Body of pancreas (tissue), 4 donors: ENCODE measurements around the gene GATA3.

Experiments used
- POLR2A ChIP-seq, 3 donors: fragments of 450-650 bp; IDR thresholded peaks; one replicate each; pipeline ENCODE4 v1.6.1; 2016; ENCODE audit warnings: antibody characterized with exemption in 3 of 3, mild to moderate bottlenecking in 2 of 3
- TF ChIP-seq, protein P1 (sequence below), 7 experiments: fragments of 450-650 bp in 4 of 7; fragments of 200-600 bp in 3 of 7; sonication (generic) in 3 of 7; IDR thresholded peaks; one replicate each; pipeline ENCODE4 v1.5.1; 2016 to 2019; ENCODE audit warnings: antibody characterized with exemption in 7 of 7

DNA sequence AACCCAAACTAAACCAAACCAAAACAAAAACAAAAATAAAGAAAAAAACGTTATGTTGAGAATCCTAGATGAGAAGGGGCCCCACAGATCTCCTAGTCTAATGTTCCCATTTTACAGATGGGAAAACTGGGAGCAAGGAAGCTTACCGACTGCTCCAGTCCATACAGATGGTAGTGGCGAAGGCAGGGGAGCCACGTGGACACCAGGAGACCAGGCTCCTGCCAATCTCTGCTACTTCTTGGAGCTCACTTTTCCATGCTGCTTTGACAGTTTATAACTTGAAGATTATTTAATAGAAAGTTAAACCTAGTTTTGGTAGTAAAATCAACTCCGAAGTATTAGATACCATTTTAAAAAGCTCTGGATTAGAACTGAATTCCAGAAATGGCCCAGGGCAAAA is 62.0 kb downstream of the GATA3 start:
- TF ChIP-seq, protein P1, sequence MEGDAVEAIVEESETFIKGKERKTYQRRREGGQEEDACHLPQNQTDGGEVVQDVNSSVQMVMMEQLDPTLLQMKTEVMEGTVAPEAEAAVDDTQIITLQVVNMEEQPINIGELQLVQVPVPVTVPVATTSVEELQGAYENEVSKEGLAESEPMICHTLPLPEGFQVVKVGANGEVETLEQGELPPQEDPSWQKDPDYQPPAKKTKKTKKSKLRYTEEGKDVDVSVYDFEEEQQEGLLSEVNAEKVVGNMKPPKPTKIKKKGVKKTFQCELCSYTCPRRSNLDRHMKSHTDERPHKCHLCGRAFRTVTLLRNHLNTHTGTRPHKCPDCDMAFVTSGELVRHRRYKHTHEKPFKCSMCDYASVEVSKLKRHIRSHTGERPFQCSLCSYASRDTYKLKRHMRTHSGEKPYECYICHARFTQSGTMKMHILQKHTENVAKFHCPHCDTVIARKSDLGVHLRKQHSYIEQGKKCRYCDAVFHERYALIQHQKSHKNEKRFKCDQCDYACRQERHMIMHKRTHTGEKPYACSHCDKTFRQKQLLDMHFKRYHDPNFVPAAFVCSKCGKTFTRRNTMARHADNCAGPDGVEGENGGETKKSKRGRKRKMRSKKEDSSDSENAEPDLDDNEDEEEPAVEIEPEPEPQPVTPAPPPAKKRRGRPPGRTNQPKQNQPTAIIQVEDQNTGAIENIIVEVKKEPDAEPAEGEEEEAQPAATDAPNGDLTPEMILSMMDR (IDR thresholded peaks at IDR 0.05): no peak
- no peak for TF ChIP-seq POLR2A (IDR thresholded peaks at IDR 0.05)
